Measurements from ENCODE around the gene APOBEC3G.

DNA sequence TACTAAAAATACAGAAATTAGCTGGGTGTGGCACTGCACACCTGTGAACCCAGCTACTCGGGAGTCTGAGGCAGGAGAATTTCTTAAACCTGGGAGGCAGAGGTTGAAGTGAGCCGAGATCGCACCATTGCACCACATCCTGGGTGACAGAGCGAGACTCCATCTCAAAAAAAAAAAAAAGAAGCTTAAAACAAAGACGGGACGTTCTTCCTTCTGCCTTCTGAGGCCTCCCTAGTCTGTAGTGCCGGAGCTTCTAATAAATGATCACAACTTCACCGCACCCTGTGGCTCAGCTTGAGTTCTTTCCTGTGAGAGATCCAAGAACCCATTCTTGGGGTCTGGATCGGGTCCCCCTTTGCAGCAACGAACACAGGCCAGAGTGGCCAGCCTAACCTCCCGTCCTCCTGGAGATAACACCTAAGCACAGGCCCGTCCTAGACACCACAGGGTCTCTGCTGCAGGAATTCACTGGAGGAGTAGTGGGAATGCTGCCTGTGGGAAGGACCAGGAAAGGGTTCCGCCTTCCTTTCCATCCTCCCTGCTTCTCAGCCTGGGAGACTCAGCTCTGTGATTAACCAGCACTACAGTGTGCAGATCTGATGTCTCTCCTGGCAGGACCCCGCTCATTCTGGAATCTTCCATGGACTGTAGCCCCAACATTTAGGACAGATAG, 17.8 kb downstream of the APOBEC3G start:
- TF ChIP-seq, protein P1, sequence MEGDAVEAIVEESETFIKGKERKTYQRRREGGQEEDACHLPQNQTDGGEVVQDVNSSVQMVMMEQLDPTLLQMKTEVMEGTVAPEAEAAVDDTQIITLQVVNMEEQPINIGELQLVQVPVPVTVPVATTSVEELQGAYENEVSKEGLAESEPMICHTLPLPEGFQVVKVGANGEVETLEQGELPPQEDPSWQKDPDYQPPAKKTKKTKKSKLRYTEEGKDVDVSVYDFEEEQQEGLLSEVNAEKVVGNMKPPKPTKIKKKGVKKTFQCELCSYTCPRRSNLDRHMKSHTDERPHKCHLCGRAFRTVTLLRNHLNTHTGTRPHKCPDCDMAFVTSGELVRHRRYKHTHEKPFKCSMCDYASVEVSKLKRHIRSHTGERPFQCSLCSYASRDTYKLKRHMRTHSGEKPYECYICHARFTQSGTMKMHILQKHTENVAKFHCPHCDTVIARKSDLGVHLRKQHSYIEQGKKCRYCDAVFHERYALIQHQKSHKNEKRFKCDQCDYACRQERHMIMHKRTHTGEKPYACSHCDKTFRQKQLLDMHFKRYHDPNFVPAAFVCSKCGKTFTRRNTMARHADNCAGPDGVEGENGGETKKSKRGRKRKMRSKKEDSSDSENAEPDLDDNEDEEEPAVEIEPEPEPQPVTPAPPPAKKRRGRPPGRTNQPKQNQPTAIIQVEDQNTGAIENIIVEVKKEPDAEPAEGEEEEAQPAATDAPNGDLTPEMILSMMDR (IDR thresholded peaks at IDR 0.05; ENCODE audit: low read depth, low read length), result no peak
- TF ChIP-seq POLR2A (IDR thresholded peaks at IDR 0.05; ENCODE audit: extremely low read depth, insufficient read length), result no peak

All from NB4 (cell line).